HG03432 (cell line): ENCODE results near the gene CEP104.

Source experiments
- ATAC-seq: cut with Tn5 transposase; IDR thresholded peaks from one replicate; pipeline ENCODE4 v1.9.1; 2021; ENCODE audit warnings: mild to moderate bottlenecking, moderate library complexity; ENCODE audit not compliant: unreplicated experiment

CEP104 gene

GRCh38 chr1:3767328-3767925, 89.6 kb downstream of the CEP104 start:
- no peak for ATAC-seq

- no peak for ATAC-seq
These were observed 93.5 kb downstream of the CEP104 start for GRCh38 chr1:3763351-3764125.

- no peak for ATAC-seq
These were observed 94.2 kb downstream of the CEP104 start for GRCh38 chr1:3762873-3763228.

- ATAC-seq: no peak
These were observed 94.7 kb downstream of the CEP104 start for GRCh38 chr1:3762151-3762872.
